ENCODE data around the gene TMCC1.

DNA sequence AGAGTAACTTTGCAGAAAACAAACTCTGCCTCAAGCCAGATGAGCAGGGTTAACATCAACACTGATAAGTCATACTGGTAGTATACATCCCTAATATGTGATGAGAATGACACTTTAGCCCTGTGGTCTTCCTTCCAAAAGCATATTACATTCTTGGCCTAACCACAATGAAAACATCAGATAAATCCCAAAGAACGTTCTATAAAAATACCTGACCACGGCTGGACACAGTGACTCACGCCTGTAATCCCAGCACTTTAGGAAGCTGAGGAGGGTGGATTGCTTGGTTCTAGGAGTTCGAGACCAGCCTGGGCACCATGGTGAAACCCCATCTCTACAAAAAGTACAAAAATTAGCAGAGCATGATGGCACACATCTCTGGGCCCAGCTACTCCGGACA, 4.7 kb downstream of the TMCC1 start:
- TF ChIP-seq FOXA1 (IDR thresholded peaks at IDR 0.05) = no peak
- no peak for TF ChIP-seq TARDBP (IDR thresholded peaks at IDR 0.05)
- TF ChIP-seq FOXM1 (IDR thresholded peaks at IDR 0.05; ENCODE audit: borderline replicate concordance) = no peak
